Neural crest cell (in vitro differentiated cells): Measurements from ENCODE around the gene HTRA1. TPM values are rescaled to one million over a fixed set of nuclear protein-coding genes. Genes with fewer than 3 reads are reported as not detected.
A peak's percentile ranks its signal among the peaks of the same experiment; 100 is the strongest.

ENCODE experiments used
- DNase-seq: peaks from one replicate; pipeline ENCODE4 v3.0.0; 2021; ENCODE audit warnings: low read depth, mixed read lengths, low spot score
- H3K27ac Mint-ChIP-seq: one replicate; pipeline ENCODE4 v1.8.0; 2021; ENCODE audit warnings: mild to moderate bottlenecking, mixed read lengths; ENCODE audit not compliant: unreplicated experiment
- H3K27me3 Mint-ChIP-seq: 2 replicates; pipeline ENCODE4 v1.8.0; 2021; ENCODE audit warnings: low read depth, mild to moderate bottlenecking, mixed read lengths
- H3K36me3 Mint-ChIP-seq: 2 replicates; pipeline ENCODE4 v1.8.0; 2021; ENCODE audit warnings: low read depth, mild to moderate bottlenecking, mixed read lengths
- H3K4me1 Mint-ChIP-seq: 2 replicates; pipeline ENCODE4 v1.8.0; 2021; ENCODE audit warnings: mixed read lengths
- H3K4me3 Mint-ChIP-seq: one replicate; pipeline ENCODE4 v1.8.0; 2021; ENCODE audit warnings: mild to moderate bottlenecking, mixed read lengths
- H3K9me3 Mint-ChIP-seq: 2 replicates; pipeline ENCODE4 v1.8.0; 2021; ENCODE audit warnings: mixed read lengths
- total RNA-seq: library from RNA; stranded (reverse); gene quantifications from 2 replicates; pipeline ENCODE4 v1.2.1, GENCODE V29; 2021
- TF ChIP-seq, protein P1 (sequence below): fragments of 200-600 bp; sonication (generic); conservative IDR thresholded peaks from 2 replicates; pipeline ENCODE4 v1.5.0; 2021; ENCODE audit warnings: antibody characterized with exemption, mild to moderate bottlenecking

The HTRA1 gene
- total RNA-seq, 1 donor from 2014 or later, result 8.2 TPM

- TF ChIP-seq, protein P1, sequence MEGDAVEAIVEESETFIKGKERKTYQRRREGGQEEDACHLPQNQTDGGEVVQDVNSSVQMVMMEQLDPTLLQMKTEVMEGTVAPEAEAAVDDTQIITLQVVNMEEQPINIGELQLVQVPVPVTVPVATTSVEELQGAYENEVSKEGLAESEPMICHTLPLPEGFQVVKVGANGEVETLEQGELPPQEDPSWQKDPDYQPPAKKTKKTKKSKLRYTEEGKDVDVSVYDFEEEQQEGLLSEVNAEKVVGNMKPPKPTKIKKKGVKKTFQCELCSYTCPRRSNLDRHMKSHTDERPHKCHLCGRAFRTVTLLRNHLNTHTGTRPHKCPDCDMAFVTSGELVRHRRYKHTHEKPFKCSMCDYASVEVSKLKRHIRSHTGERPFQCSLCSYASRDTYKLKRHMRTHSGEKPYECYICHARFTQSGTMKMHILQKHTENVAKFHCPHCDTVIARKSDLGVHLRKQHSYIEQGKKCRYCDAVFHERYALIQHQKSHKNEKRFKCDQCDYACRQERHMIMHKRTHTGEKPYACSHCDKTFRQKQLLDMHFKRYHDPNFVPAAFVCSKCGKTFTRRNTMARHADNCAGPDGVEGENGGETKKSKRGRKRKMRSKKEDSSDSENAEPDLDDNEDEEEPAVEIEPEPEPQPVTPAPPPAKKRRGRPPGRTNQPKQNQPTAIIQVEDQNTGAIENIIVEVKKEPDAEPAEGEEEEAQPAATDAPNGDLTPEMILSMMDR, result no peak
- Mint-ChIP-seq H3K27me3 (no peaks in the 10 kb centered on the region), H3K27ac (peak overlapping the region; percentile 27), H3K36me3 (no peaks in the 10 kb centered on the region), H3K9me3 (no peaks in the 10 kb centered on the region), H3K4me3 (no peak overlapping the region), H3K4me1 (no peaks in the 10 kb centered on the region)
- DNase-seq, result no peak
These were observed 54.4 kb downstream of the HTRA1 start for GRCh38 chr10:122515588-122516231.

DNA sequence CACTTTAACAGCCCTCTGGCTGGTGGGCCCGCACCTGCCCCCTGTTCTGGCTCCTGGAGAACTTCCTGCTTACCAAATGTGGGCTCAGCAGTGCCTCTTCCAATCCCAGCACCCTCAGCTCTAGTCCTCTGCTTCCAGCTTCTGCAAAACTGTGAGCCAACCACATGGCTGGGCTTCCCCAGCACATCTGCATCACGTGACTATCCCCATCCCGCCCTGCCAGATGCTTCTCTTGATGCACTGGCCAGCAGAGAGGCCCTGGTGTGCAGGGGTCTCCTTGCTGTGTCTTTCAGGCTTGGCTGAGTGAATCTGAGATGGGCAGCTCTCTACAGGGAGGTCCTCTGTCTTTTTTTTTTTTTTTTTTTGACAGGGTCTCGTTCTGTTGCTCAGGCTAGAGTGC, 55.4 kb downstream of the HTRA1 start:
- no peaks in the 10 kb centered on the region for H3K4me1 Mint-ChIP-seq
- H3K27me3 Mint-ChIP-seq, result no peaks in the 10 kb centered on the region
- H3K4me3 Mint-ChIP-seq, result no peak overlapping the region
- no peak overlapping the region for H3K27ac Mint-ChIP-seq
- H3K36me3 Mint-ChIP-seq, result no peaks in the 10 kb centered on the region
- no peak for DNase-seq
- H3K9me3 Mint-ChIP-seq, result no peaks in the 10 kb centered on the region
- TF ChIP-seq, protein P1, result no peak

GRCh38 chr10:122519144-122519543, 57.8 kb downstream of the HTRA1 start:
- no peaks in the 10 kb centered on the region for H3K4me1 Mint-ChIP-seq
- no peak overlapping the region for H3K4me3 Mint-ChIP-seq
- no peak for DNase-seq
- H3K9me3 Mint-ChIP-seq, result no peaks in the 10 kb centered on the region
- no peaks in the 10 kb centered on the region for H3K36me3 Mint-ChIP-seq
- TF ChIP-seq, protein P1, result no peak
- no peak overlapping the region for H3K27ac Mint-ChIP-seq
- H3K27me3 Mint-ChIP-seq, result peaks cover 2% of the 10 kb centered on the region

DNA sequence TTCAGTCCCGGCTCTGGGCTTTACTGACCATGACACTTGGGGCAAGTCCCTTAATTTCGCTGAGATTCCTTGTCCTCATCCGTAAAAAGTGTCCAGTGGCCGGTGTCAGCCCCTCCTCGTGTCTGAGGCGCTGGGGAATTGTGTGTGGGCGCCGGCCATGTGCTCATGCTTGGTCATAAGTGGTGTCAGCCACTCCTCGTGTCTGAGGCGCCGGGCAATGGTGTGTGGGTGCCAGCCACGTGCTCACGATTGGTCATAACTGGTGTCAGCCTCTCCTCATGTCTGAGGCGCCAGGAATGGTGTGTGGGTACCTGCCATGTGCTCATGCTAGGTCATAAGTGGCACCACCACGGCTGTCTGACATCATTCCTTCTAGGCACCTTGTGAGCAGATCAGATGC, 58.5 kb downstream of the HTRA1 start:
- Mint-ChIP-seq H3K4me1 (no peaks in the 10 kb centered on the region), H3K36me3 (no peaks in the 10 kb centered on the region), H3K4me3 (no peak overlapping the region), H3K27me3 (peaks cover 2% of the 10 kb centered on the region), H3K27ac (no peak overlapping the region), H3K9me3 (no peaks in the 10 kb centered on the region)
- no peak for DNase-seq
- TF ChIP-seq, protein P1, result no peak

GRCh38 chr10:122521011-122521410, 59.7 kb downstream of the HTRA1 start:
- no peak overlapping the region for H3K27ac Mint-ChIP-seq
- H3K4me1 Mint-ChIP-seq, result no peaks in the 10 kb centered on the region
- H3K9me3 Mint-ChIP-seq, result no peaks in the 10 kb centered on the region
- no peak overlapping the region for H3K4me3 Mint-ChIP-seq
- peaks cover 2% of the 10 kb centered on the region for H3K27me3 Mint-ChIP-seq
- no peaks in the 10 kb centered on the region for H3K36me3 Mint-ChIP-seq
- DNase-seq, result no peak
- TF ChIP-seq, protein P1, result no peak
